ENCODE measurements around the gene ADI1. TPM values are rescaled to one million over a fixed set of nuclear protein-coding genes. Genes with fewer than 3 reads are reported as not detected.

The ADI1 gene
- 32.4 and 52.7 TPM in 2 replicates for total RNA-seq

GRCh38 chr2:3519255-3520205, at the start of gene ADI1:
TSS of gene ADI1 (minus strand) at chr2:3519531. CDS start at chr2:3519487, 44 bp downstream.

GRCh38 chr2:3558205-3559014, 39.1 kb upstream of the ADI1 start, which contains the start of gene RNASEH1:
TSS of gene RNASEH1 (minus strand) at chr2:3558333. CDS start at chr2:3558260, 73 bp downstream.

Other genes with a start within 250 kb of the ADI1 start
- gene EIPR1, start 141.7 kb downstream of the ADI1 start, total RNA-seq: 28.2 and 45.4 TPM in 2 replicates
- gene TRAPPC12, start 139.8 kb downstream of the ADI1 start, total RNA-seq: 47.9 and 63.3 TPM in 2 replicates
- 27.9 and 46.2 TPM in 2 replicates for gene RNASEH1, start 38.8 kb upstream of the ADI1 start, total RNA-seq
- 1,479 and 1,687 TPM in 2 replicates for gene RPS7, start 55.7 kb upstream of the ADI1 start, total RNA-seq
- gene COLEC11, start 75.6 kb upstream of the ADI1 start, total RNA-seq: 1.2 and 6.2 TPM in 2 replicates
- under 0.01 TPM in 1 of 2 replicates, not detected in the other for gene ALLC, start 138.7 kb upstream of the ADI1 start, total RNA-seq
- gene DCDC2C, start 184.0 kb upstream of the ADI1 start, total RNA-seq: not detected in 2 replicates

Data from regular cardiac myocyte (primary cell).